ENCODE measurements around the gene COG5. TPM values are rescaled to one million over a fixed set of nuclear protein-coding genes. Genes with fewer than 3 reads are reported as not detected.

COG5 gene
- total and polyA plus RNA-seq, 10 of the 15 experiments (the other 5 are each of a cell fraction or from before 2014, with no cell fraction given): 5.5 to 27.9 (median 15.6) TPM

DNA sequence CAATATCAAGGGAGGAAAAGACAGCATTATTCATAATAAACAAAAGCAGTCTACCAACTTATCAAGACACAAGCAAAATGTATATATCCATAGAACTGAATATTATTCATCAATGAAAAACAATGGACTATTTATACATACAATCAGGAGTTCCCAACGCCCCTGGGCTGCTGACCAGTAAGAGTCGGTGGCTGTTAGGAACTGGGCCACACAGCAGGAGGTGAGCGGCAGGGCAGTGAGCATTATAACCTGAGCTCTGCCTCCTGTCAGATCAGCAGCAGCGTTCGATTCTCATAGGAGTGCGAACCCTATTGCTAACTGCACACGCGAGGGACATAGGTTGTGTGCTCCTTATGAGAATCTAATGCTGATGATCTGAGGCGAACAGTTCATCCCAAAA is 165.6 kb downstream of the COG5 start:
- FAIRE-seq: no peak
- RAD21 ChIA-PET (ENCODE audit: unreplicated experiment): no interaction called here

More for the DNA sequence above, 165.6 kb downstream of the COG5 start:
- Histone ChIP-seq H2AFZ (ENCODE audit: control insufficient read depth, low read depth, low read length) (no peak overlapping the region), H3K4me2 (ENCODE audit: control insufficient read depth, insufficient read depth) (no peak overlapping the region), H3K9ac (ENCODE audit: control insufficient read depth, insufficient read depth, low read length) (no peak overlapping the region), H3K4me3 (no peak overlapping the region), H3K27me3 (replicated peaks in 1 of 2; ENCODE audit: control insufficient read depth in 2 of 2, insufficient read depth in 2 of 2, low read length in 1 of 2) (no peaks in the 10 kb centered on the region), H3K79me2 (ENCODE audit: control insufficient read depth, insufficient read depth, low read length) (no peaks in the 10 kb centered on the region), H3K4me1 (ENCODE audit: control insufficient read depth, insufficient read depth, low read length) (no peaks in the 10 kb centered on the region), H3K9me3 (replicated peaks; ENCODE audit: control insufficient read depth, insufficient read depth, low read length) (no peaks in the 10 kb centered on the region), H3K27ac (ENCODE audit: control insufficient read depth, insufficient read depth) (no peak overlapping the region), H3K36me3 (ENCODE audit: control insufficient read depth in 2 of 2, insufficient read depth in 2 of 2, low read length in 1 of 2) (no peaks in the 10 kb centered on the region), H4K20me1 (ENCODE audit: control insufficient read depth, insufficient read depth) (no peaks in the 10 kb centered on the region)
- no TSS peak for BruUV-seq (replicated peaks)
- intact Hi-C loops (cut with micrococcal nuclease; ENCODE audit: unreplicated experiment): no loop called here
- DNase-seq (ENCODE audit: low read depth, low spot score) (no peak), ATAC-seq (no peak)
- ChIA-PET SMC1A (ENCODE audit: uncharacterized antibody, unreplicated experiment) (no interaction called here), CTCF (no interaction called here), POLR2A (no interaction called here)
- no peak for TF ChIP-seq YY1 (IDR thresholded peaks at IDR 0.05; ENCODE audit: low read depth, low read length)
- TF ChIP-seq, protein P1, sequence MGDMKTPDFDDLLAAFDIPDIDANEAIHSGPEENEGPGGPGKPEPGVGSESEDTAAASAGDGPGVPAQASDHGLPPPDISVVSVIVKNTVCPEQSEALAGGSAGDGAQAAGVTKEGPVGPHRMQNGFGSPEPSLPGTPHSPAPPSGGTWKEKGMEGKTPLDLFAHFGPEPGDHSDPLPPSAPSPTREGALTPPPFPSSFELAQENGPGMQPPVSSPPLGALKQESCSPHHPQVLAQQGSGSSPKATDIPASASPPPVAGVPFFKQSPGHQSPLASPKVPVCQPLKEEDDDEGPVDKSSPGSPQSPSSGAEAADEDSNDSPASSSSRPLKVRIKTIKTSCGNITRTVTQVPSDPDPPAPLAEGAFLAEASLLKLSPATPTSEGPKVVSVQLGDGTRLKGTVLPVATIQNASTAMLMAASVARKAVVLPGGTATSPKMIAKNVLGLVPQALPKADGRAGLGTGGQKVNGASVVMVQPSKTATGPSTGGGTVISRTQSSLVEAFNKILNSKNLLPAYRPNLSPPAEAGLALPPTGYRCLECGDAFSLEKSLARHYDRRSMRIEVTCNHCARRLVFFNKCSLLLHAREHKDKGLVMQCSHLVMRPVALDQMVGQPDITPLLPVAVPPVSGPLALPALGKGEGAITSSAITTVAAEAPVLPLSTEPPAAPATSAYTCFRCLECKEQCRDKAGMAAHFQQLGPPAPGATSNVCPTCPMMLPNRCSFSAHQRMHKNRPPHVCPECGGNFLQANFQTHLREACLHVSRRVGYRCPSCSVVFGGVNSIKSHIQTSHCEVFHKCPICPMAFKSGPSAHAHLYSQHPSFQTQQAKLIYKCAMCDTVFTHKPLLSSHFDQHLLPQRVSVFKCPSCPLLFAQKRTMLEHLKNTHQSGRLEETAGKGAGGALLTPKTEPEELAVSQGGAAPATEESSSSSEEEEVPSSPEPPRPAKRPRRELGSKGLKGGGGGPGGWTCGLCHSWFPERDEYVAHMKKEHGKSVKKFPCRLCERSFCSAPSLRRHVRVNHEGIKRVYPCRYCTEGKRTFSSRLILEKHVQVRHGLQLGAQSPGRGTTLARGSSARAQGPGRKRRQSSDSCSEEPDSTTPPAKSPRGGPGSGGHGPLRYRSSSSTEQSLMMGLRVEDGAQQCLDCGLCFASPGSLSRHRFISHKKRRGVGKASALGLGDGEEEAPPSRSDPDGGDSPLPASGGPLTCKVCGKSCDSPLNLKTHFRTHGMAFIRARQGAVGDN (IDR thresholded peaks at IDR 0.05): no peak
- TF ChIP-seq RELA (IDR thresholded peaks at IDR 0.05; ENCODE audit: borderline replicate concordance, partially characterized antibody): no peak
- TF ChIP-seq ZNF274 (IDR thresholded peaks at IDR 0.05; ENCODE audit: insufficient read depth, insufficient read length): no peak
- TF ChIP-seq BRCA1 (IDR thresholded peaks at IDR 0.05; ENCODE audit: low read depth, low read length): no peak
- TF ChIP-seq, protein P2, sequence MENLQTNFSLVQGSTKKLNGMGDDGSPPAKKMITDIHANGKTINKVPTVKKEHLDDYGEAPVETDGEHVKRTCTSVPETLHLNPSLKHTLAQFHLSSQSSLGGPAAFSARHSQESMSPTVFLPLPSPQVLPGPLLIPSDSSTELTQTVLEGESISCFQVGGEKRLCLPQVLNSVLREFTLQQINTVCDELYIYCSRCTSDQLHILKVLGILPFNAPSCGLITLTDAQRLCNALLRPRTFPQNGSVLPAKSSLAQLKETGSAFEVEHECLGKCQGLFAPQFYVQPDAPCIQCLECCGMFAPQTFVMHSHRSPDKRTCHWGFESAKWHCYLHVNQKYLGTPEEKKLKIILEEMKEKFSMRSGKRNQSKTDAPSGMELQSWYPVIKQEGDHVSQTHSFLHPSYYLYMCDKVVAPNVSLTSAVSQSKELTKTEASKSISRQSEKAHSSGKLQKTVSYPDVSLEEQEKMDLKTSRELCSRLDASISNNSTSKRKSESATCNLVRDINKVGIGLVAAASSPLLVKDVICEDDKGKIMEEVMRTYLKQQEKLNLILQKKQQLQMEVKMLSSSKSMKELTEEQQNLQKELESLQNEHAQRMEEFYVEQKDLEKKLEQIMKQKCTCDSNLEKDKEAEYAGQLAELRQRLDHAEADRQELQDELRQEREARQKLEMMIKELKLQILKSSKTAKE (IDR thresholded peaks at IDR 0.05; ENCODE audit: low read depth, poor library complexity, severe bottlenecking): no peak
- over 99% methylated on average over 9 of the region's 9 CpGs for WGBS (ENCODE audit: insufficient coverage, insufficient replicate concordance, low lambda C conversion rate, missing lambda C conversion rate)
- in situ Hi-C loops (cut with MboI): no loop called here
